IPS-NIHi7 (cell line): ENCODE data around the gene NLRP3.
"Not testable (repeated sequence)": the region's sequence is repeated elsewhere in the genome, so short reads cannot be mapped to it uniquely, and the experiment has no call there.

Experiments
- DNase-seq: peaks from one replicate; pipeline ENCODE4 v3.0.0; 2012; ENCODE audit warnings: mixed read lengths; ENCODE audit errors: extremely low spot score

Gene NLRP3

DNA sequence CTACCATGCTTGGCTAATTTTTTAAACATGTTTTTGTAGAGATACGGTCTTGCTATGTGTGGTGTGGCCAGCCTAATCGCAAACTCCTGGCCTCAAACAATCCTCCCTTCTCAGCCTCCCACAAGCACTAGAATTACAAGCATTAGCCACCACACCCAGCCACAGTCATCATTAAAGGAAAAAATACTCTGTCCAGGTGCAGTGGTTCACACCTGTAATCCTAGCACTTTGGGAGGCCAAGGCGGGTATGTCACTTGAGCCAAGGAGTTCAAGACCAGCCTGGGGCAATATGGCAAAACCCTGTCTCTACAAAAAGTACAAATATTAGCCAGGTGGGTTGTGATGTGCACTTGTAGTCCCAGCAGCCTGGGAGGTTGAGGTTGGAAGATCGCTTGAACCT is 25.0 kb upstream of the NLRP3 start:
- DNase-seq = no peak

DNA sequence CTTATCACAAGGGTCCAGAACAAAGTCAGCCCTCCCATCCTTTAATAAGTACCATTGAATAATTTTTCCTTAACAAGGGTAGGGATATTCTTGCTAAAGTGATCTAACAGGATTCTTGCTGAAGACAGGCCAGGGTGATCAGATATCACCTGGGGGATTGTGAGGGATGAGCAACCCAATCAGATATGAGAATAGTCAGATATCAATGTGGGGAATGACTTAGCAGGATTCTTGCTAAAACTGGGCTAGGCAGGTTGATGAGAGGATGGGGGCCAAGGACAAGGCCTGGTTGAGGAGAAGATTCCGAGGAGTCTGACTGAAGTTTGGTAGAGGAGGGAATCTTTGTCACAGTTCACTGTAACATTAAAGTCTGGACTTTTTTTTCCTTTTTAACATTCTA is 23.9 kb upstream of the NLRP3 start:
- DNase-seq = no peak

DNA sequence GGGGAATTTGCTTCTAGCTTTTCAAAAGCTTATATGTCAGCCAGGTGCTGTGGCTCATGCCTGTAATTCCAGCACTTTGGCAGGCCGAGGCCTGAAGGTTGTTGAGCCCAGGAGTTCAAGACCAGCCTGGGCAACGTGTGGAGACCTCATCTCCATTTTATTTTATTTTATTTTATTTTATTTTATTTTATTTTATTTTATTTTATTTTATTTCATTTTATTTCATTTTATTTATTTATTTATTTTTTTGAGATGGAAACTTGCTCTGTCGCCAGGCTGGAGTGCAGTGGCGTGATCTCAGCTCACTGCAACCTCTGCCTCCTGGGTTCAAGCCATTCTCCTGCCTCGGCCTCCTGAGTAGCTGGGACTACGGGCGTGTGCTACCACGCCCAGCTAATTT is 20.9 kb upstream of the NLRP3 start:
- not testable (repeated sequence) for DNase-seq

DNA sequence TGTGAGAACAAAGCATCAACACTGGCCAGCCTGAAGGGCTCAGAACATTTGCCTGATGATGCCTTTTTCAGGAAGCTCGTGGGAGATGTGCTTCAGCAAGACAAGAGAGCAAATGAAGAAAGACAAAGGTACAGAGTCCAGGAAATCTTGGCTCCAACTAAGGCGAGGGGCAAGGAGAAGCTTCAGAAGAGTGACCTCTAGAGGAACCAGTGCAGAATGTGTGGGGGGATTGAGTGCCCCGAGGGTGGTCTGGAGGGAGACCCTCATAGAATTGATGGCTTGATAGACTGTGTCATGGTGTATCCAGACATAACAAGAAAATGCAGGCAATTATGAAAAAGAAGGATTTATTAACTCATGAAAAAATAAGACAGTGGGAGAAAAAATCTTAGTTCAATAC is 15.3 kb upstream of the NLRP3 start:
- DNase-seq = peak; percentile 59

DNA sequence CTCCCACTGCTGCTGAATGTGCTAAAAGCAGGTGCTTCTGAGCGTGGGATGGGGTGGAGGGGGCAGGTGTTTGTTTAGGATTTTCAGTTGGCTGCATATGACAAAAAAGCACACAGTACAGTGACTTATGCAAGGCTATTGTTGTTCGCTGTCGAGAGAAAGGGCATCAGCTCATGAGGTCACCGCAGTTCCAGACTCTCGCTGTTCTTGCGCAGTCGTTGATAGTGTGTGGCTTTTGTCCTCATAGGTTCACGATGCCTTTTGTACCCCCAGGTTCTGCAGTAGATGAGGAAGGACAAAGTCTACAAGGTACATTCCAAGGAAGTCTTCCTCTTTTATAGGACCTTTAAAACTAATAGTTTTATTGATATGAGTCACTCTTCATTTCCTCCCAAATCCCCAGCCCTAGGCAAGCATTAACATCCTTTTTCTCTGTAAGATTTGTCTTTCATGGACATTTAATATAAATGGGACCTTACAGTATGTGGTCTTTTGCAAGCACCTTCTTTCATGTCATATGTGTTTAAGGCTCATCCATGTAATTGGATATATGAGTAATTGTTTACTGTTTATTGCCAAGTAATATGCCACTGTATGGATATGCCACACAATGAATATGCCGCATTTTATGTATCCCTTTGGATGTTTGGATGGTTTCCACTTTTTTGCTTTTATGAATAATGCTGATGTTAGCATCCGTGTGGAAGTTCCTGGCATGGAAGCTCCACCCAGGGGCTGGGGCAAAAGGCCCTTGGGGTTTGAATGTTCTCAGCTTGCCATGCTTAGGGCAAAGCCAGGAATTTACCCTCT is 14.5 kb upstream of the NLRP3 start:
- DNase-seq = no peak

DNA sequence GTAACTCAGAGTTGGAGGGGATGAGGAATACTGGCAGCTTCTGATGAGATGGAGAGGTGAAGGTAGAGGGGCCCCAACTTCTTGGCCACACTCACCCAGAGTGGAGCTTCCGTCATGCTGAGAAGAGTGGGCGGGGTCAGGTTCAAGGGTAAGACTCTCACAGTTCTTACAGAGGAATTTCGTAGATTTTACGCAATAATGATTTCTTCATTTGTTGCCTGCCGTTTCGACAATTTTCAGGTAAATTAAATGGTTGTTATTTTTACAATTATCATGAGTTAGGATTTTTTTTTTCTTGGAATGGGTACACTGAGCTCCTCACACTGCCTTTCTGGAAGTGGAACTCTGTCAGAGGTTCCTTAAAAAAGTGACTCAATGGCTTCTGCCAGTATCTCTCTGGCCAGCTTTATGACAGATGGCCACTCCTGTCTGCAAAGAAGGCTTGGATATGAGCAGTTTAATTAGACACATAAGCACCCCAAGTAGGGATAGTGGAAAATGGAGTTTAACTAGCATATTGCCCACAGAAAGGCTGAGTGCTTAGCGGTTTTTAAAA is 13.8 kb upstream of the NLRP3 start:
- no peak for DNase-seq

DNA sequence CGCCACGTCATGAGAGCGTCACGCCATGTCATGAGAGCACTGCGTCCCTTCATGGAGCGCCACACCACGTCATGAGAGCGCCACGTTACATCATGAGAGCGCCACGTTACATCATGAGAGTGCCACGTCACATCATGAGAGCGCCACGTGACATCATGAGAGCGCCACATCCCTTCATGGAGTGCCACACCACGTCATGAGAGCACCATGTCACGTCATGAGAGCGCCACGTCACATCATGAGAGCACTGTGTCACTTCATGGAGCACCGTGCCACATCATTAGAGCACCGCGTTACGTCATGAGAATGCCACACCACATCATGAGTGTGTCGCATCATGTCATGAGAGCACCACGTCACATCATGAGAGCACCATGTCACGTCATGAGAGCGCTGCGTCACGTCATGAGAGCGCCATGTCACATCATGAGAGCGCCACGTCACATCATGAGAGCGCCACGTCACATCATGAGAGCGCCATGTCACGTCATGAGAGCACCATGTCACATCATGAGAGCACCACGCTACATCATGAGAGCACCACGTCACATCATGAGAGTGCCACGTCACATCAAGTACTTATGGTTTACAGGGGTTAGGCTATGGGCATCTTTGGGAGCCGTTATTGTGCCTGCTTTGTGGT is 9.8 kb upstream of the NLRP3 start:
- no peak for DNase-seq

DNA sequence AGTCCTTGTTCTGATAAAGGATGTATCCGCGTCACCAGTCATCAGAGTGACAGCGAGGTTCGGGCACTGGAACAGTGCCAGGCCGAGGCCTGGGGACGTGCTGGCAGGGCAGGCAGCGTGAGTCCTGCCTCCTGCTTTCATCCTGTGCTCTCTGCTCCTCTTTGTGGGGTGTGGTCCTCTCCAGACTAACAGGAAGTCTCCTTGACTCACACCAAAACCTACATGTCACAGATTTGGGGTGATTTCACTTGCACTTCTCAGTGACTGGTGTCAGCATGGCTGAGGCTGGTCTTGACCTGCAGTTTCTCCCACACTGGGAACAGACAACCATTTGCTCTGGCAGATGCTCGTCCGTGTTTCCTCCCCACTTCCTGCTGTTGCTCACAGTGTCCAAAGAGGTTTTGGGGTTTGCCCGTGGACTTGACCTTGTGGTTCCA is 8.8 kb upstream of the NLRP3 start:
- DNase-seq = no peak

DNA sequence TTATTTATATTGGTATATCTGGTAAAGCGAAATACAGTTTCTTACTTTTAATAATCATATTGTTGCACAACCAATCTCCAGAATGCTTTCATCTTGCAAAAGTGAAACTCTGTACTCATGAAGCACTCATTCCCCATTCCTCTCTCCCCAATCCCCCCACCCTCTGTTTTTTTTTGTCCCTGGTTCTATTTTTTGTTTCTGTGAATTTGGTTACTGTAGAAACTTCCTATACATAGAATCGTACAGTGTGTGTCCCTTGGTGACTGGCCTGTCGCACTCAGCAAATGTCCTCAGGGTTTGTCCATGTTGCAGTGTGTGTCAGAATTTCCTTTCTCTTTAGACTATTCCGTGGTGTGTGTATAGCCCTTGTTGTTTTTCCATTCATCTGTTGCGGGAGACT is 7.9 kb upstream of the NLRP3 start:
- no peak for DNase-seq

DNA sequence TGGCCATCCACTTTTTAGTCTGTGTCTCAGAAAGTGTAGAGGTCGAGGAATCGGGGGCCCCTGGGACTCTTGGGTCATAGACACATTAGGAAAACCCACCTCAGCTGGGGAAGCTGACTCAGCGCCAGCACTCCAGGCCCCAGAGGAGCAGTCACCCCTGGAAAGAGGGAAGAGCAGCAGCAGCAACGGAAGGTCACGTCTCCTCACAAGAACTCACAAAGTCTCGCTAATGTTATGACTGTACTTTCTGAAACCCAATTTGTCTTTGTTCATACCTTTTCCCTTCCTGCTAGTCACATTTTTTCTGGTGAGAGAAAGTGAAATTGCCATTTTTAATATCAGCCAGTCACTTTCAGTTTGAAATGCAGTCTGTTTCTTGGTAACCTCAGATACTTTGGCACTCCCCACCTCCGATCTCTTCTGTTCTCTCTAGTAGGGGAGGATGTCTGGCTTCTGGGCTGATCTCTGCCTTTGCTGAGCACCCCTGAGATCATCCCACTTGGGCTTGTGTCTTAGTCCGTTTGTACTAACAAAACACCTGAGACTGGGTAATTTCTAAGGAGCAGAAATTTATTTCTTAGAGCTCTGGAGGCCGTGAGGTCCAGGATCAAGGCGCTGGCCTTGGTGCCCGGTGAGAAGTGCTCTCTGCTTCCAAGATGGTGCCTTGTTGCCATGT is 6.0 kb upstream of the NLRP3 start:
- DNase-seq = no peak

DNA sequence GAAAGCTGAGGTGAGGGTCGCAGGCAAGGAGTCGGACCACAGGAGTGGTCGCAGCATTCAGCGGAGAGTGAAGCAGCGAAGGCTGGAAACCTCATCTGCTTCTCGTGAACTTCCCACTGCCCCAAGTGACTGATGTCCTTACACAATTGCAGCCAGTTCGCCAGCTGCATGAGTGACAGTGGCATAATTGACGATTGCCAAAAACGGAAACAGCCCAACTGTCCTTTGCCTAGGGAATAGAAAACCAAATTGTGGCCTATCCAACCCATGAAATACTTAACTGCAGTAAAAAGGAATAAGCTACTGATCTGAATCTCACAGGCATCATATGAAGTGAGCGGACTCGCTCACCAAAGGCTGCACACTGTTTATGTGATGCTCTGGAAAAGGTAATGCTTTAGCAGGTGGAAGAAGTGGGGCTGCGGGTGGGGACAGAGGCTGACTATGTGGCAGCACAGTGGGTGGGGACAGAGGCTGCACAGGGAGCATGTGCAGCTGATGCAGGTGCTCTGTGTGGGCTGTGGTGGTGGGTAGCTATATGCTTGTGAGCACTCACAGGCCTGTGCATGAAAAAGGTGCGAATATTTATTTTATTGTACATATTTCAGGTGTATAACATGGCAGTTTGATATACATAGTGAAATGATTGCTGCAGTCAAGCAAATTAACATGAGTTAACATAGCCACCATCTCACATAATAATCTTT is 4.2 kb upstream of the NLRP3 start:
- no peak for DNase-seq

DNA sequence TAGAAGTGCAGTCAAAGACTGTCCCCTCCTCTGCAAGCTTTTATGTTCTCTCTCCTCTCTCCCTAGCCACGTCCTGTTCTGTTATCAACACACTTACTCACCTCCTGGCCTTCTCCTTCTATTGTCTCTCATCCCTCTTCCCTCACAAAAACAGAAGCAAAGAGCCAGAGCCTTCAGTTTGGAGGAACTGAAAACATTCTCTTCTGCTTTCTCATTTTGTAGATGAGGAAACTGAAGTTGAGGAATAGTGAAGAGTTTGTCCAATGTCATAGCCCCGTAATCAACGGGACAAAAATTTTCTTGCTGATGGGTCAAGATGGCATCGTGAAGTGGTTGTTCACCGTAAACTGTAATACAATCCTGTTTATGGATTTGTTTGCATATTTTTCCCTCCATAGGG is 1.9 kb downstream of the NLRP3 start:
- DNase-seq = no peak

DNA sequence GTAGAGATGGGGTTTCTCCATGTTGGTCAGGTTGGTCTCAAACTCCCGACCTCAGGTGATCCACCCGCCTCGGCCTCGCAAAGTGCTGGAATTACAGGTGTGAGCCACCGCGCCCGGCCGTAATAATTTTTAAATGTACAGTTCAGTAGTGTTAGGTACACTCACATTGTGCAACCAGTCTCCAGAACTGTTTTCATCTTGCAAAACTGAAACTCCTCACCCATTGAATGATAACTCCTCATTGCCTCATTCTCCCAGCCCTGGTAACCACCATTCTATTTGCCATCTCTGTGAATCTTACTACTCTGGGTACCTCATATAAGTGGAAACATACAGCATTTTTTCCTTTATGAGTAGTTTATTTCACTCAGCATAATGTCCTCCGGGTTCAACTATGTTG is 3.4 kb downstream of the NLRP3 start:
- no peak for DNase-seq

DNA sequence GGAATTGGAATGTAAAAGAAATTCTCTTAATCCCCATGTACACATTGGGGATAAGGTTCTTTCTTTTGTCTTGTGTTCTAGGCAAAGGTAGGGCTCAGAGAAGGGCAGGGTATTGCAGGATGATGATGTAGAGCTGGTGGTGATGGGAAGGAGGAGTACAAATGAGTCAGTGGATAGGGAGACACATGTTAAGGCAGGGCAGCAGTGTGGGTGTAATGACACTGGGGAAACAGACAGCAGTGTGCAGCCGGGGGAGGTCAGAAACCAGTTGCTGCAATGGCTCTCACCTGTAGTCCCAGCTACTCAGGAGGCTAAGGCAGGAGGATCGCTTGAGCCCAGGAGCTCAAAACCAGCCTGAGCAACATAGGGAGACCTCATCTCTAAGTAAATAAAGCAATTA is 5.1 kb downstream of the NLRP3 start:
- DNase-seq = no peak

DNA sequence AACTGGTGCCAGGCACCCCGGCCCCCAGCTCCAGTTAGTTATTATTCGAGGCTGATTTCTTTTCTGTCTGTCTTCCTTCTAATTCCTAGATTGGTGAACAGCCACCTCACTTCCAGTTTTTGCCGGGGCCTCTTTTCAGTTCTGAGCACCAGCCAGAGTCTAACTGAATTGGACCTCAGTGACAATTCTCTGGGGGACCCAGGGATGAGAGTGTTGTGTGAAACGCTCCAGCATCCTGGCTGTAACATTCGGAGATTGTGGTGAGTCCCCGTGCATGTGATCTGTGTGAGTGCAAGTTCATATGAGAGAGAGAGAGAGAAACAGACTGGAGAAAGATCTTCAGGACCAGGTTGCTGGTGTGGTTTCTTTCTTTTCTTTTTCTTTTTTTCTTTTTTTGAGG is 13.5 kb downstream of the NLRP3 start:
- no peak for DNase-seq

DNA sequence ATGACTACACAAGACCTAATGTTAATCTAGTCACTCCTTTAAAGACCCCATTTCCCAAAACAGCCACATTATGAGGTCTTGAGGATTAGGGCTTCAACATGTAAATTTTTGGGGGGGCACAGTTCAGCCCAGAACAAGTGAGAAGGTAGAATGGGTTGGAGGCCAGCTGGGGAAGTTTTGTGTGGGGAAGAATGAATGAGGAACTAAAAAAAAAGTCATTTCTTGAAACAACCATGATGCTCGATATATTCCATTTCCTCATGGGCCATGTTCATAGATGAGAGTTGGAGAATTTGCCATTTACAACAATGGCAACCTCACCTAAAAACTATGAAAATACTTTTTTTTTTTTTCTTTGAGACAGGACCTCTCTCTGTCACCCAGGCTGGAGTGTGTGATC is 14.5 kb downstream of the NLRP3 start:
- DNase-seq = no peak

DNA sequence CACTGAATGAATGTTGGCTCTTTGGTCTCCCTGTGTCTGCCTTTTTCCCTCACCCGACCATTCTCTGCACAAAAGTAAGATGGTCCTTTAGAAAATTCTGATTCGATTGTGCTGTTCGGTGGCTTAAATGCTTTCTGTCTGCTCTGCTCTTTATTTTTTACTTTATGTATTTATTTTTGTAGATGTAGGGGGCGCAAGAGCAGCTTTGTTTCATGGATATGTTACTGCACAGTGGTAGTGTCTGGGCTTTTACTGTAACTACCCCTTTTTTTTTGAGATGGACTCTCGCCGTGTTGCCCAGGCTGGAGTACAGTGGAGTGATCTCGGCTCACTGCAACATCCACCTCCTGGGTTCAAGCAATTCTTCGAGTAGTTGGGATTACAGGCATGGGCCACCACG is 15.7 kb downstream of the NLRP3 start:
- DNase-seq = no peak

DNA sequence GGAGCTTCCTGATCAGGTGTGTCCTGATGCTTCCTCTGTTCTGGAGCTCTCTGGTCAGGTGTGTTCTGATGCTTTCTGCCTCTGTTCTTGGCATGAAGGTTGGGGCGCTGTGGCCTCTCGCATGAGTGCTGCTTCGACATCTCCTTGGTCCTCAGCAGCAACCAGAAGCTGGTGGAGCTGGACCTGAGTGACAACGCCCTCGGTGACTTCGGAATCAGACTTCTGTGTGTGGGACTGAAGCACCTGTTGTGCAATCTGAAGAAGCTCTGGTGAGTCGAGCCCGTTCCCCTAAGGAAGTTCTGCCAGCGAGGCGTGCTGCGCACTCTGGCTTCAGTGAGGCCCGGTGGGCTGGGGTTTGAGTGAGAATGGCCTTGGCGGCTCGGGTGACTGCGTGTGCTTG is 18.0 kb downstream of the NLRP3 start:
- no peak for DNase-seq

DNA sequence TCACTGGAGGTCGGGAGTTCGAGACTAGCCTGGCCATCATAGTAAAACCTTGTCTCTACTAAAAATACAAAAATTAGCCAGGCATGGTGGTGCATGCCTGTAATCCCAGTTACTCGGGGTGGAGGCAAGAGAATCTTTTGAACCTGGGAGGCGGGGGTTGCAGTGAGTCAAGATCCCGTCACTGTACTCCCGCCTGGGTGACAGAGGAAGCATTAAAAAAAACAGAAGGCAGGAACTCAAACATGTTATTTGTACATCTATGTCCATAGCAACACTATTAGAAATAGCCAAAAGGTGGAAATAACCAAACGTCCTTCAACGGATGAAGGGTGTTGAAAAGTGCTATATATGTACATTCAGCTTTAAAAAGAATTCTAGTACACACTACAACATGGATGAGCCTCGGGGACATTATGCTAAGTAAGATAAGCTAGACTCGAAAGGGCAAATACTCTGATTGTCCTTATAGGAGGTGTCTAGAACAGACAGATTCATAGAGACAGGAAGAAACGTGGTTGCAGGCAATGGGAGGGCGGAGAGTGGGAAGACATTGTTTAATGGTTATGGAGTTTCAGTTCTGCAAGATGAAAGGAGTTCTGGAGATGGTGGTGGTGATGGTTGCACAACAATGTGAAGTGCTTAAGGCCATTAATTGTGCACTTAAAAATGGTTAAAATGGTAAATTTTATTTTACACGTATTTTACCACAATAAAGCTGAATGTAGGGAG is 19.2 kb downstream of the NLRP3 start:
- no peak for DNase-seq

DNA sequence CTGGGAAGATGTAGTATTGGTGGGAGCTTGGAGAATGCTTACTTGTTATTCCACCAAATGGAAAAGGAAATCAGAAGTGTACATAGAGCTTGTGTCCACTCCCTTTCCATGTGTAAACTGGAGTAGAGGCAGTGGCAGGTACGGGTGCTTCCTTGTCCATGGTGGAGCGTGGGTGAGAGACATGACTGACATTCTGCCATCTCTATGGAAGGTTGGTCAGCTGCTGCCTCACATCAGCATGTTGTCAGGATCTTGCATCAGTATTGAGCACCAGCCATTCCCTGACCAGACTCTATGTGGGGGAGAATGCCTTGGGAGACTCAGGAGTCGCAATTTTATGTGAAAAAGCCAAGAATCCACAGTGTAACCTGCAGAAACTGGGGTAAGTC is 19.8 kb downstream of the NLRP3 start:
- DNase-seq = no peak
